H9 (cell line): ENCODE data around the gene FXYD4. TPM values are rescaled to one million over a fixed set of nuclear protein-coding genes. Genes with fewer than 3 reads are reported as not detected.

Experiments used
- DNase-seq: peaks from one replicate; pipeline ENCODE4 v3.0.0-alpha.2; 2017
- H2AFZ ChIP-seq: one replicate; pipeline ENCODE4 v1.6.1; 2013; ENCODE audit warnings: mild to moderate bottlenecking, low read length, control low read depth, moderate library complexity
- H2AK5ac ChIP-seq: 2 replicates; pipeline ENCODE4 v1.6.1; 2013; ENCODE audit warnings: low read length, control low read depth, mixed read lengths; ENCODE audit not compliant: insufficient read length
- H2BK120ac ChIP-seq: one replicate; pipeline ENCODE4 v1.6.1; 2013; ENCODE audit warnings: low read depth, mild to moderate bottlenecking, low read length, control low read depth, inconsistent platforms; ENCODE audit not compliant: poor library complexity, severe bottlenecking
- H2BK12ac ChIP-seq: 2 replicates; pipeline ENCODE4 v1.6.1; 2013; ENCODE audit warnings: low read length, control low read depth, mixed read lengths, low read depth; ENCODE audit not compliant: insufficient read length
- H2BK15ac ChIP-seq: 2 replicates; pipeline ENCODE4 v1.6.1; 2013; ENCODE audit warnings: low read depth, low read length, control low read depth
- H2BK20ac ChIP-seq: one replicate; pipeline ENCODE4 v1.6.1; 2013; ENCODE audit warnings: low read depth, mild to moderate bottlenecking, low read length, control low read depth, inconsistent platforms; ENCODE audit not compliant: poor library complexity, severe bottlenecking
- H2BK5ac ChIP-seq: 2 replicates; pipeline ENCODE4 v1.6.1; 2013; ENCODE audit warnings: low read length, control low read depth, mixed read lengths; ENCODE audit not compliant: insufficient read length
- H3K14ac ChIP-seq: 2 replicates; pipeline ENCODE4 v1.6.1; 2013; ENCODE audit warnings: low read length, control low read depth; ENCODE audit not compliant: insufficient read depth
- H3K18ac ChIP-seq: 2 replicates; pipeline ENCODE4 v1.6.1; 2013; ENCODE audit warnings: low read depth, mild to moderate bottlenecking, mixed read lengths, low read length, control low read depth; ENCODE audit not compliant: insufficient read length
- H3K23ac ChIP-seq: 2 replicates; pipeline ENCODE4 v1.6.1; 2013; ENCODE audit warnings: low read length, control low read depth, mixed read lengths, low read depth; ENCODE audit not compliant: insufficient read length
- H3K23me2 ChIP-seq: 2 replicates; pipeline ENCODE4 v1.6.1; 2013; ENCODE audit warnings: low read depth, mild to moderate bottlenecking, mixed read lengths, low read length, control low read depth; ENCODE audit not compliant: insufficient read length, poor library complexity, severe bottlenecking
- H3K27ac ChIP-seq: 2 replicates; pipeline ENCODE4 v1.5.1; 2013; ENCODE audit warnings: low read length, control low read depth, mixed read lengths, low read depth; ENCODE audit not compliant: insufficient read length
- H3K27me3 ChIP-seq: 2 replicates; pipeline ENCODE4 v1.6.1; 2013; ENCODE audit warnings: low read length, control low read depth, inconsistent platforms; ENCODE audit not compliant: insufficient read depth
- H3K4ac ChIP-seq: 2 replicates; pipeline ENCODE4 v1.6.1; 2013; ENCODE audit warnings: low read depth, mild to moderate bottlenecking, control low read depth, inconsistent platforms, low read length, moderate library complexity
- H3K4me1 ChIP-seq: 2 replicates; pipeline ENCODE4 v1.6.1; 2013; ENCODE audit warnings: low read length, control low read depth, inconsistent platforms; ENCODE audit not compliant: insufficient read depth
- H3K4me2 ChIP-seq: 2 replicates; pipeline ENCODE4 v1.6.1; 2013; ENCODE audit warnings: low read length, control low read depth, mixed read lengths; ENCODE audit not compliant: insufficient read length, insufficient read depth
- H3K56ac ChIP-seq: 2 replicates; pipeline ENCODE4 v1.6.1; 2013; ENCODE audit warnings: low read depth, mild to moderate bottlenecking, mixed read lengths, low read length, control low read depth; ENCODE audit not compliant: insufficient read length
- H3K79me1 ChIP-seq: 2 replicates; pipeline ENCODE4 v1.6.1; 2013; ENCODE audit warnings: low read depth, mild to moderate bottlenecking, moderate library complexity, low read length, control low read depth, inconsistent platforms; ENCODE audit not compliant: insufficient read depth, poor library complexity, severe bottlenecking
- H3K79me2 ChIP-seq: 2 replicates; pipeline ENCODE4 v1.6.1; 2013; ENCODE audit warnings: low read length, control low read depth, inconsistent platforms; ENCODE audit not compliant: insufficient read depth
- H3K9ac ChIP-seq: 2 replicates; pipeline ENCODE4 v1.6.1; 2013; ENCODE audit warnings: low read length, control low read depth, mixed read lengths; ENCODE audit not compliant: insufficient read length; ENCODE audit errors: extremely low read depth
- H3K9me3 ChIP-seq: one replicate; pipeline ENCODE4 v1.6.1; 2013; ENCODE audit warnings: low read depth, low read length, inconsistent platforms; ENCODE audit not compliant: control insufficient read depth
- H3T11ph ChIP-seq: one replicate; pipeline ENCODE4 v1.6.1; 2013; ENCODE audit warnings: mild to moderate bottlenecking, low read length, control low read depth, inconsistent platforms
- H4K20me1 ChIP-seq: one replicate; pipeline ENCODE4 v1.6.1; 2013; ENCODE audit not compliant: control insufficient read depth, insufficient read length, insufficient read depth
- H4K5ac ChIP-seq: 2 replicates; pipeline ENCODE4 v1.6.1; 2013; ENCODE audit warnings: low read depth, mild to moderate bottlenecking, mixed read lengths, low read length, control low read depth; ENCODE audit not compliant: insufficient read length
- H4K8ac ChIP-seq: replicated peaks from 2 replicates; pipeline ENCODE4 v1.6.1; 2013; ENCODE audit warnings: low read length, control low read depth, mixed read lengths, low read depth; ENCODE audit not compliant: insufficient read length
- H4K91ac ChIP-seq: 2 replicates; pipeline ENCODE4 v1.6.1; 2013; ENCODE audit warnings: low read depth, mild to moderate bottlenecking, moderate library complexity, mixed read lengths, low read length, control low read depth; ENCODE audit not compliant: insufficient read length
- H3K27ac Mint-ChIP-seq, 3 experiments: 2 replicates in 2 of 3; 3 replicates in 1 of 3; pipeline ENCODE4 v1.8.0; 2020 to 2021; ENCODE audit warnings: mixed read lengths in 3 of 3, mild to moderate bottlenecking in 1 of 3, moderate library complexity in 1 of 3
- H3K27me3 Mint-ChIP-seq: 2 replicates; pipeline ENCODE4 v1.8.0; 2021; ENCODE audit warnings: low read depth, mild to moderate bottlenecking, moderate library complexity, mixed read lengths
- H3K36me3 Mint-ChIP-seq, 3 experiments: 2 replicates in 2 of 3; 3 replicates in 1 of 3; pipeline ENCODE4 v1.8.0; 2020 to 2021; ENCODE audit warnings: low read depth in 3 of 3, mixed read lengths in 3 of 3; ENCODE audit not compliant: insufficient read depth in 1 of 3
- H3K4me1 Mint-ChIP-seq, 2 experiments: 2 replicates each; pipeline ENCODE4 v1.8.0; 2020; ENCODE audit warnings: mixed read lengths in 2 of 2
- H3K4me3 Mint-ChIP-seq, 2 experiments: 2 replicates in 1 of 2; 3 replicates in 1 of 2; pipeline ENCODE4 v1.8.0; 2020 to 2021; ENCODE audit warnings: mild to moderate bottlenecking in 2 of 2, mixed read lengths in 2 of 2, moderate library complexity in 1 of 2
- H3K9me3 Mint-ChIP-seq, 2 experiments: 2 replicates in 1 of 2; 3 replicates in 1 of 2; pipeline ENCODE4 v1.8.0; 2020; ENCODE audit warnings: mild to moderate bottlenecking in 2 of 2, mixed read lengths in 2 of 2, moderate library complexity in 1 of 2
- WGBS: extraction: QIAGEN DNeasy Blood & Tissue Kit; methylation state at CpG from one replicate; pipeline ENCODE4 v1.1.7; 2013; ENCODE audit warnings: missing lambda C conversion rate, low lambda C conversion rate, mixed read lengths; ENCODE audit not compliant: insufficient read length; ENCODE audit errors: extremely low coverage; 5-methylcytosine and 5-hydroxymethylcytosine counted together
- total RNA-seq: library from RNA; stranded (reverse); gene quantifications from 2 replicates; pipeline ENCODE4 v1.2.1, GENCODE V29; 2021
- TF ChIP-seq, protein P1 (sequence below): fragments of 200-600 bp; sonication (generic); conservative IDR thresholded peaks from 3 replicates; pipeline ENCODE4 v1.8.0; 2021; ENCODE audit warnings: antibody characterized with exemption, mild to moderate bottlenecking

FXYD4 gene
- total RNA-seq, 1 experiment from 2014 or later = not detected

DNA sequence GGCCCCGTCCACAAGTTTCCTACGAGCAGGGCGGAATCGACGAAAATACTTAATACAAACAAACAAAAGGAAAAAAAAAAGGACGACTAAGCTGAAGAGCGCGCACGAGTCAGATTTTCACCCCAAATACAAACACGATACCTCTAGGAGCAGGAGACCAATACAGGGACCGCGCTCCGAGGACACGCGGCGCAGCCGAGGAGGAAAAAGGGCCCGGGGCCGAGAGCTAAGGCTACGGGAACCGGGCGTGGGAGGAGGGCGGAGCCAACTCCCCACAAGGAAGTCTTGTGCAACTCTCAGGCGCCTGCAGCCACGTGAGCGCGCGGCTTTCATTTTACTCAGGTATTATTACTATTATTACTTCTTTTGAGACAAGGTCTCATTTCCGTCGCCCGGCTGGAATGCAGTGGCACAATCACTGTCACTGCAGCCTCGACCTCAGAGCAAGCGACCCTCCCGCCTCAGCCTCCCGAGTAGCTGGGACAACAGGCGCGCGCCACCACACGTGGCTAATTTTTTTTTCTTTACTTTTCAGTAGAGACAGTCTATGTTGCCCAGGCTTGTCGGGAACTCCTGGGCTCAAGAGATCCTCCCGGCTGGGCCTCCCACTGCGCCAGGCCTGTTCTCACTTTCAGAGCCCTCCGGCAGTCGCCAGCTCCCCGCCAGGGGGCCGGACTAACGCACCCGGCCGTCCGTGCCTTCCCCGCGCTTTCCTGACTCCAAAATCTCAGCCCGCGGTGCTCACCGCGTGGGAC lies 36.3 kb downstream of the FXYD4 start:
- H3K9ac ChIP-seq = peak overlapping the region; percentile 63
- peaks cover 2 to 3% of the 10 kb centered on the region in 2 experiments; a peak in 2 of 5 replicates for H3K9me3 Mint-ChIP-seq
- H3K18ac ChIP-seq = peak overlapping the region; percentile 86
- no CpG with 5 or more reads among the region's 56 CpGs for WGBS
- H3K4me1 ChIP-seq = no peaks in the 10 kb centered on the region
- peak overlapping the region; percentile 91 to 99 (median 99) for H3K27ac Mint-ChIP-seq
- H3T11ph ChIP-seq = no peak overlapping the region
- peak overlapping the region; percentile 56 for H2BK120ac ChIP-seq
- peaks cover 1% of the 10 kb centered on the region; the same call in 1 of the 2 replicates for H3K27me3 Mint-ChIP-seq
- H3K27ac ChIP-seq = no peak overlapping the region
- H3K36me3 Mint-ChIP-seq = peaks cover 4 to 28% (median 7%) of the 10 kb centered on the region in 3 experiments; a peak in 4 of 7 replicates
- H3K79me1 ChIP-seq = no peaks in the 10 kb centered on the region
- H3K23ac ChIP-seq = no peak overlapping the region
- H3K79me2 ChIP-seq = peaks cover 45% of the 10 kb centered on the region
- H4K20me1 ChIP-seq = no peaks in the 10 kb centered on the region
- H2BK15ac ChIP-seq = no peak overlapping the region
- H3K4me1 Mint-ChIP-seq = peaks cover 28 to 41% of the 10 kb centered on the region in 2 experiments
- H3K23me2 ChIP-seq = peaks cover 4% of the 10 kb centered on the region
- no peaks in the 10 kb centered on the region for H3K27me3 ChIP-seq
- peak overlapping the region; percentile 64 for H3K4me2 ChIP-seq
- H3K14ac ChIP-seq = peak overlapping the region; percentile 69
- no peak overlapping the region for H2BK12ac ChIP-seq
- H4K5ac ChIP-seq = no peak overlapping the region
- H3K4ac ChIP-seq = no peak overlapping the region; the same call in 1 of the 2 replicates
- H2AK5ac ChIP-seq = no peak overlapping the region
- no peak overlapping the region for H2AFZ ChIP-seq
- no peak overlapping the region for H3K56ac ChIP-seq
- H4K91ac ChIP-seq = no peak overlapping the region
- H4K8ac ChIP-seq = no peak overlapping the region
- no peak overlapping the region for H2BK5ac ChIP-seq
- H3K4me3 Mint-ChIP-seq = peak overlapping the region; percentile 98 to 99
- TF ChIP-seq, protein P1, sequence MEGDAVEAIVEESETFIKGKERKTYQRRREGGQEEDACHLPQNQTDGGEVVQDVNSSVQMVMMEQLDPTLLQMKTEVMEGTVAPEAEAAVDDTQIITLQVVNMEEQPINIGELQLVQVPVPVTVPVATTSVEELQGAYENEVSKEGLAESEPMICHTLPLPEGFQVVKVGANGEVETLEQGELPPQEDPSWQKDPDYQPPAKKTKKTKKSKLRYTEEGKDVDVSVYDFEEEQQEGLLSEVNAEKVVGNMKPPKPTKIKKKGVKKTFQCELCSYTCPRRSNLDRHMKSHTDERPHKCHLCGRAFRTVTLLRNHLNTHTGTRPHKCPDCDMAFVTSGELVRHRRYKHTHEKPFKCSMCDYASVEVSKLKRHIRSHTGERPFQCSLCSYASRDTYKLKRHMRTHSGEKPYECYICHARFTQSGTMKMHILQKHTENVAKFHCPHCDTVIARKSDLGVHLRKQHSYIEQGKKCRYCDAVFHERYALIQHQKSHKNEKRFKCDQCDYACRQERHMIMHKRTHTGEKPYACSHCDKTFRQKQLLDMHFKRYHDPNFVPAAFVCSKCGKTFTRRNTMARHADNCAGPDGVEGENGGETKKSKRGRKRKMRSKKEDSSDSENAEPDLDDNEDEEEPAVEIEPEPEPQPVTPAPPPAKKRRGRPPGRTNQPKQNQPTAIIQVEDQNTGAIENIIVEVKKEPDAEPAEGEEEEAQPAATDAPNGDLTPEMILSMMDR = peak; percentile 54
- H3K9me3 ChIP-seq = no peaks in the 10 kb centered on the region
- H2BK20ac ChIP-seq = no peak overlapping the region
- peak; percentile 71 for DNase-seq
